ENCODE data around the gene SH3TC1. TPM values are rescaled to one million over a fixed set of nuclear protein-coding genes. Genes with fewer than 3 reads are reported as not detected.

Gene SH3TC1
- total and polyA plus RNA-seq, 9 donors, result 1.1 to 34.5 (median 5.4) TPM

- 25 to 57% (median 34%) methylated on average over 20 to 23 of the region's 23 CpGs for WGBS, 3 donors
- H3K4me1 ChIP-seq (ENCODE audit: insufficient read depth), result peaks cover 11% of the 10 kb centered on the region
- no peaks in the 10 kb centered on the region for H3K9me3 ChIP-seq
- no peaks in the 10 kb centered on the region for H3K36me3 ChIP-seq
- DNase-seq, result peak in 4 of 5 donors; percentile 55 to 61 (median 58)
- intact Hi-C loops (cut with DNase I), result no loop called here
- no peak overlapping the region for H3K4me3 ChIP-seq
- no peak overlapping the region for H3K27ac ChIP-seq
- H3K27me3 ChIP-seq, result no peaks in the 10 kb centered on the region
- TF ChIP-seq EP300 (IDR thresholded peaks at IDR 0.05), result no peak
- no peak for TF ChIP-seq CTCF (IDR thresholded peaks at IDR 0.05)
- no peak for TF ChIP-seq POLR2A (IDR thresholded peaks at IDR 0.05)
These were observed 7.8 kb upstream of the SH3TC1 start for GRCh38 chr4:8191136-8191747.

GRCh38 chr4:8192748-8193738, 6.0 kb upstream of the SH3TC1 start:
- no peaks in the 10 kb centered on the region for H3K9me3 ChIP-seq
- peaks cover 11% of the 10 kb centered on the region for H3K4me1 ChIP-seq (ENCODE audit: insufficient read depth)
- H3K4me3 ChIP-seq, result no peak overlapping the region
- no peaks in the 10 kb centered on the region for H3K27me3 ChIP-seq
- TF ChIP-seq EP300 (IDR thresholded peaks at IDR 0.05) (no peak), POLR2A (IDR thresholded peaks at IDR 0.05) (no peak), CTCF (IDR thresholded peaks at IDR 0.05) (no peak)
- intact Hi-C loops (cut with DNase I), result no loop called here
- DNase-seq, result no peak
- H3K36me3 ChIP-seq, result no peaks in the 10 kb centered on the region
- 25 to 36% (median 27%) methylated on average over 18 of the region's 18 CpGs for WGBS, 3 donors
- no peak overlapping the region for H3K27ac ChIP-seq

- peaks cover 19% of the 10 kb centered on the region for H3K4me1 ChIP-seq (ENCODE audit: insufficient read depth)
- 83 to 87% (median 87%) methylated on average over 19 of the region's 19 CpGs for WGBS, 3 donors
- H3K9me3 ChIP-seq, result no peaks in the 10 kb centered on the region
- H3K27ac ChIP-seq, result no peak overlapping the region
- TF ChIP-seq CTCF (IDR thresholded peaks at IDR 0.05), result no peak
- TF ChIP-seq POLR2A (IDR thresholded peaks at IDR 0.05), result no peak
- no peak for TF ChIP-seq EP300 (IDR thresholded peaks at IDR 0.05)
- DNase-seq, result no peak
- H3K36me3 ChIP-seq, result no peaks in the 10 kb centered on the region
- no peak overlapping the region for H3K4me3 ChIP-seq
- no peaks in the 10 kb centered on the region for H3K27me3 ChIP-seq
- intact Hi-C loops (cut with DNase I), result no loop called here
These were observed 4.5 kb upstream of the SH3TC1 start for GRCh38 chr4:8194306-8195242.

GRCh38 chr4:8195431-8195830, 3.7 kb upstream of the SH3TC1 start:
- TF ChIP-seq CTCF (IDR thresholded peaks at IDR 0.05) (no peak), EP300 (IDR thresholded peaks at IDR 0.05) (no peak), POLR2A (IDR thresholded peaks at IDR 0.05) (no peak)
- Histone ChIP-seq H3K4me1 (ENCODE audit: insufficient read depth) (peaks cover 21% of the 10 kb centered on the region), H3K36me3 (no peaks in the 10 kb centered on the region), H3K9me3 (no peaks in the 10 kb centered on the region), H3K27ac (no peak overlapping the region), H3K4me3 (no peak overlapping the region), H3K27me3 (no peaks in the 10 kb centered on the region)
- DNase-seq, result no peak
- 67 to 71% (median 68%) methylated on average over 7 of the region's 7 CpGs for WGBS, 3 donors
- intact Hi-C loops (cut with DNase I), result no loop called here
